OCI-LY3 (cell line): Measurements from ENCODE around the gene MAP2K4.

Source experiments
- H2AFZ ChIP-seq: fragments of 200-600, 300-600 bp; shearing (Covaris generic); 2 replicates; pipeline ENCODE4 v1.6.0; 2014; ENCODE audit warnings: antibody characterized with exemption, low read depth, low read length
- H3K27ac ChIP-seq: fragments of 200-600, 300-600 bp; sonication (generic); 2 replicates; pipeline ENCODE4 v1.5.1; 2014; ENCODE audit warnings: mild to moderate bottlenecking, low read length, moderate library complexity, mixed read lengths
- H3K27me3 ChIP-seq: fragments of 200-600, 300-600 bp; sonication (generic); 2 replicates; pipeline ENCODE4 v1.6.1; 2014; ENCODE audit warnings: low read depth, low read length, mixed read lengths
- H3K36me3 ChIP-seq: fragments of 200-600, 300-600 bp; sonication (generic); replicated peaks from 2 replicates; pipeline ENCODE3; 2014; ENCODE audit warnings: low read depth, low read length, mixed read lengths
- H3K4me1 ChIP-seq: fragments of 300-600, 200-600 bp; sonication (generic); 2 replicates; pipeline ENCODE4 v1.6.1; 2014; ENCODE audit warnings: low read length, mixed read lengths
- H3K4me2 ChIP-seq: fragments of 200-600, 300-600 bp; sonication (generic); 2 replicates; pipeline ENCODE4 v1.6.1; 2014; ENCODE audit warnings: low read length, mixed read lengths
- H3K4me3 ChIP-seq: fragments of 300-600, 200-600 bp; sonication (generic); 2 replicates; pipeline ENCODE4 v1.5.1; 2014; ENCODE audit warnings: antibody characterized with exemption, mild to moderate bottlenecking, low read length, moderate library complexity
- H3K79me2 ChIP-seq: fragments of 300-600, 200-600 bp; shearing (Covaris generic); 2 replicates; pipeline ENCODE4 v1.6.1; 2014; ENCODE audit warnings: mild to moderate bottlenecking, low read length, mixed read lengths
- H3K9ac ChIP-seq: fragments of 300-600, 200-600 bp; shearing (Covaris generic); 2 replicates; pipeline ENCODE4 v1.6.0; 2014; ENCODE audit warnings: mild to moderate bottlenecking, low read length, moderate library complexity
- H3K9me3 ChIP-seq: fragments of 200-600, 300-600 bp; shearing (Covaris generic); 2 replicates; pipeline ENCODE4 v1.6.1; 2014; ENCODE audit warnings: low read length, mixed read lengths; ENCODE audit not compliant: insufficient read depth
- H4K20me1 ChIP-seq: fragments of 200-600, 300-600 bp; sonication (generic); 2 replicates; pipeline ENCODE4 v1.6.1; 2016; ENCODE audit warnings: low read length, mixed read lengths; ENCODE audit not compliant: insufficient read depth
- CTCF ChIP-seq: fragments of 200-600, 300-600 bp; sonication (generic); IDR thresholded peaks from 2 replicates; pipeline ENCODE4 v1.5.1; 2014; ENCODE audit warnings: antibody characterized with exemption, low read length, low read depth
- EZH2phosphoT487 ChIP-seq: fragments of 200-600 bp; shearing (Covaris generic); IDR thresholded peaks from 2 replicates; pipeline ENCODE4 v1.6.1; 2018; ENCODE audit warnings: antibody characterized with exemption, mixed run types, low read depth

The MAP2K4 gene

GRCh38 chr17:12164085-12164484, 143.4 kb downstream of the MAP2K4 start:
- Histone ChIP-seq H3K4me2 (no peak overlapping the region), H3K9me3 (no peaks in the 10 kb centered on the region), H3K27ac (no peak overlapping the region), H3K9ac (no peak overlapping the region), H2AFZ (no peak overlapping the region), H3K4me1 (no peaks in the 10 kb centered on the region), H3K4me3 (no peak overlapping the region), H3K27me3 (no peaks in the 10 kb centered on the region), H3K36me3 (no peaks in the 10 kb centered on the region), H4K20me1 (no peaks in the 10 kb centered on the region), H3K79me2 (no peaks in the 10 kb centered on the region)
- TF ChIP-seq EZH2phosphoT487 (no peak), CTCF (no peak)

GRCh38 chr17:12178644-12179330, 158.1 kb downstream of the MAP2K4 start:
- H3K9ac ChIP-seq, result no peak overlapping the region
- no peaks in the 10 kb centered on the region for H3K36me3 ChIP-seq
- H3K9me3 ChIP-seq, result no peaks in the 10 kb centered on the region
- H3K4me2 ChIP-seq, result no peak overlapping the region
- no peaks in the 10 kb centered on the region for H3K79me2 ChIP-seq
- TF ChIP-seq CTCF (no peak), EZH2phosphoT487 (no peak)
- no peak overlapping the region for H2AFZ ChIP-seq
- peaks cover 21% of the 10 kb centered on the region for H3K4me1 ChIP-seq
- no peaks in the 10 kb centered on the region for H4K20me1 ChIP-seq
- H3K27ac ChIP-seq, result no peak overlapping the region
- no peaks in the 10 kb centered on the region for H3K27me3 ChIP-seq
- no peak overlapping the region for H3K4me3 ChIP-seq

GRCh38 chr17:12180644-12181261, 160.1 kb downstream of the MAP2K4 start:
- Histone ChIP-seq H3K4me3 (peak overlapping the region; percentile 71), H3K79me2 (no peaks in the 10 kb centered on the region), H3K27ac (peak overlapping the region; percentile 56; the same call in 1 of the 2 replicates), H3K4me1 (peaks cover 17% of the 10 kb centered on the region), H2AFZ (peak overlapping the region; percentile 88), H3K9ac (peak overlapping the region; percentile 53), H3K4me2 (peak overlapping the region; percentile 80), H3K27me3 (no peaks in the 10 kb centered on the region), H4K20me1 (no peaks in the 10 kb centered on the region), H3K9me3 (no peaks in the 10 kb centered on the region), H3K36me3 (no peaks in the 10 kb centered on the region)
- TF ChIP-seq CTCF, result peak; percentile 80
- no peak for TF ChIP-seq EZH2phosphoT487

- H3K4me2 ChIP-seq, result no peak overlapping the region
- no peaks in the 10 kb centered on the region for H3K79me2 ChIP-seq
- no peak overlapping the region for H3K9ac ChIP-seq
- no peaks in the 10 kb centered on the region for H3K36me3 ChIP-seq
- no peaks in the 10 kb centered on the region for H4K20me1 ChIP-seq
- H2AFZ ChIP-seq, result no peak overlapping the region
- H3K9me3 ChIP-seq, result no peaks in the 10 kb centered on the region
- no peak for TF ChIP-seq EZH2phosphoT487
- no peak for TF ChIP-seq CTCF
- no peaks in the 10 kb centered on the region for H3K4me1 ChIP-seq
- no peak overlapping the region for H3K4me3 ChIP-seq
- H3K27ac ChIP-seq, result no peak overlapping the region
- H3K27me3 ChIP-seq, result no peaks in the 10 kb centered on the region
Measured at GRCh38 chr17:12187658-12188057, 167.0 kb downstream of the MAP2K4 start.
